GM12878 (cell line): ENCODE measurements around the gene CHFR.
A peak's percentile ranks its signal among the peaks of the same experiment; 100 is the strongest.

Experiments used
- CHD2 ChIP-seq: IDR thresholded peaks from 2 replicates; pipeline ENCODE4 v1.6.1; 2011; ENCODE audit warnings: low read depth, low read length, improper control_type of control experiment, borderline replicate concordance
- EZH2 ChIP-seq: IDR thresholded peaks from 2 replicates; pipeline ENCODE4 v1.6.1; 2012; ENCODE audit warnings: low read depth, mild to moderate bottlenecking, control low read depth, inconsistent platforms, low read length, borderline replicate concordance; ENCODE audit not compliant: control insufficient read depth
- GABPA ChIP-seq: IDR thresholded peaks from 2 replicates; pipeline ENCODE4 v1.6.1; 2014; ENCODE audit warnings: antibody characterized with exemption, low read depth, mild to moderate bottlenecking, inconsistent platforms
- NBN ChIP-seq: fragments of 450-650 bp; IDR thresholded peaks from 2 replicates; pipeline ENCODE4 v1.6.1; 2016
- NR2C2 ChIP-seq: IDR thresholded peaks from 2 replicates; pipeline ENCODE4 v1.6.1; 2011; ENCODE audit warnings: borderline replicate concordance, low read depth; ENCODE audit not compliant: control insufficient read depth, insufficient read length
- NRF1 ChIP-seq: conservative IDR thresholded peaks from 2 replicates; pipeline ENCODE4 v1.6.1; 2011; ENCODE audit warnings: mild to moderate bottlenecking, low read depth, low read length, improper control_type of control experiment
- SMC3 ChIP-seq: IDR thresholded peaks from 2 replicates; pipeline ENCODE4 v1.6.1; 2011; ENCODE audit warnings: low read length, improper control_type of control experiment, borderline replicate concordance
- STAT3 ChIP-seq: IDR thresholded peaks from 2 replicates; pipeline ENCODE4 v1.6.1; 2011; ENCODE audit warnings: low read depth, low read length, improper control_type of control experiment
- USF2 ChIP-seq: IDR thresholded peaks from 2 replicates; pipeline ENCODE4 v1.6.1; 2011; ENCODE audit warnings: low read depth, low read length, improper control_type of control experiment, borderline replicate concordance
- ZBED1 ChIP-seq: IDR thresholded peaks from 2 replicates; pipeline ENCODE4 v1.6.1; 2016; ENCODE audit warnings: borderline replicate concordance
- TF ChIP-seq, protein P1 (sequence below): fragments of 450-650 bp; IDR thresholded peaks from 2 replicates; pipeline ENCODE4 v1.6.1; 2017; ENCODE audit warnings: mild to moderate bottlenecking, moderate library complexity
- TF ChIP-seq, protein P2 (sequence below), 3 experiments: IDR thresholded peaks in 2 of 3; conservative IDR thresholded peaks in 1 of 3; 2 replicates each; pipeline ENCODE4 v1.5.1; 2011; ENCODE audit warnings: low read depth in 3 of 3, low read length in 3 of 3, mild to moderate bottlenecking in 3 of 3, control low read depth in 2 of 3, moderate library complexity in 2 of 3, inconsistent platforms in 1 of 3, mixed read lengths in 1 of 3; ENCODE audit not compliant: control insufficient read depth in 2 of 3, insufficient read depth in 1 of 3; ENCODE audit errors: extremely low read depth in 1 of 3
- TF ChIP-seq, protein P3 (sequence below): fragments of 450-650 bp; IDR thresholded peaks from 2 replicates; pipeline ENCODE4 v1.6.1; 2017; ENCODE audit warnings: mild to moderate bottlenecking
- TF ChIP-seq, protein P4 (sequence below): IDR thresholded peaks from 2 replicates; pipeline ENCODE4 v1.6.1; 2012; ENCODE audit warnings: mild to moderate bottlenecking, low read depth, low read length

- TF ChIP-seq NRF1 (no peak), STAT3 (no peak), CHD2 (peak; percentile 95), SMC3 (no peak), GABPA (peak; percentile 83), ZBED1 (0 out of 2 replicates have a peak, but pooled peaks have one; percentile 52), EZH2 (no peak), USF2 (no peak; the same call in 1 of the 2 replicates), NR2C2 (no peak), NBN (peak; percentile 78)
- TF ChIP-seq, protein P1, sequence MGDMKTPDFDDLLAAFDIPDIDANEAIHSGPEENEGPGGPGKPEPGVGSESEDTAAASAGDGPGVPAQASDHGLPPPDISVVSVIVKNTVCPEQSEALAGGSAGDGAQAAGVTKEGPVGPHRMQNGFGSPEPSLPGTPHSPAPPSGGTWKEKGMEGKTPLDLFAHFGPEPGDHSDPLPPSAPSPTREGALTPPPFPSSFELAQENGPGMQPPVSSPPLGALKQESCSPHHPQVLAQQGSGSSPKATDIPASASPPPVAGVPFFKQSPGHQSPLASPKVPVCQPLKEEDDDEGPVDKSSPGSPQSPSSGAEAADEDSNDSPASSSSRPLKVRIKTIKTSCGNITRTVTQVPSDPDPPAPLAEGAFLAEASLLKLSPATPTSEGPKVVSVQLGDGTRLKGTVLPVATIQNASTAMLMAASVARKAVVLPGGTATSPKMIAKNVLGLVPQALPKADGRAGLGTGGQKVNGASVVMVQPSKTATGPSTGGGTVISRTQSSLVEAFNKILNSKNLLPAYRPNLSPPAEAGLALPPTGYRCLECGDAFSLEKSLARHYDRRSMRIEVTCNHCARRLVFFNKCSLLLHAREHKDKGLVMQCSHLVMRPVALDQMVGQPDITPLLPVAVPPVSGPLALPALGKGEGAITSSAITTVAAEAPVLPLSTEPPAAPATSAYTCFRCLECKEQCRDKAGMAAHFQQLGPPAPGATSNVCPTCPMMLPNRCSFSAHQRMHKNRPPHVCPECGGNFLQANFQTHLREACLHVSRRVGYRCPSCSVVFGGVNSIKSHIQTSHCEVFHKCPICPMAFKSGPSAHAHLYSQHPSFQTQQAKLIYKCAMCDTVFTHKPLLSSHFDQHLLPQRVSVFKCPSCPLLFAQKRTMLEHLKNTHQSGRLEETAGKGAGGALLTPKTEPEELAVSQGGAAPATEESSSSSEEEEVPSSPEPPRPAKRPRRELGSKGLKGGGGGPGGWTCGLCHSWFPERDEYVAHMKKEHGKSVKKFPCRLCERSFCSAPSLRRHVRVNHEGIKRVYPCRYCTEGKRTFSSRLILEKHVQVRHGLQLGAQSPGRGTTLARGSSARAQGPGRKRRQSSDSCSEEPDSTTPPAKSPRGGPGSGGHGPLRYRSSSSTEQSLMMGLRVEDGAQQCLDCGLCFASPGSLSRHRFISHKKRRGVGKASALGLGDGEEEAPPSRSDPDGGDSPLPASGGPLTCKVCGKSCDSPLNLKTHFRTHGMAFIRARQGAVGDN, result 0 out of 2 replicates have a peak, but pooled peaks have one; percentile 63
- TF ChIP-seq, protein P2, sequence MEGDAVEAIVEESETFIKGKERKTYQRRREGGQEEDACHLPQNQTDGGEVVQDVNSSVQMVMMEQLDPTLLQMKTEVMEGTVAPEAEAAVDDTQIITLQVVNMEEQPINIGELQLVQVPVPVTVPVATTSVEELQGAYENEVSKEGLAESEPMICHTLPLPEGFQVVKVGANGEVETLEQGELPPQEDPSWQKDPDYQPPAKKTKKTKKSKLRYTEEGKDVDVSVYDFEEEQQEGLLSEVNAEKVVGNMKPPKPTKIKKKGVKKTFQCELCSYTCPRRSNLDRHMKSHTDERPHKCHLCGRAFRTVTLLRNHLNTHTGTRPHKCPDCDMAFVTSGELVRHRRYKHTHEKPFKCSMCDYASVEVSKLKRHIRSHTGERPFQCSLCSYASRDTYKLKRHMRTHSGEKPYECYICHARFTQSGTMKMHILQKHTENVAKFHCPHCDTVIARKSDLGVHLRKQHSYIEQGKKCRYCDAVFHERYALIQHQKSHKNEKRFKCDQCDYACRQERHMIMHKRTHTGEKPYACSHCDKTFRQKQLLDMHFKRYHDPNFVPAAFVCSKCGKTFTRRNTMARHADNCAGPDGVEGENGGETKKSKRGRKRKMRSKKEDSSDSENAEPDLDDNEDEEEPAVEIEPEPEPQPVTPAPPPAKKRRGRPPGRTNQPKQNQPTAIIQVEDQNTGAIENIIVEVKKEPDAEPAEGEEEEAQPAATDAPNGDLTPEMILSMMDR (IDR thresholded peaks at IDR 0.05 in 2 of 3, conservative IDR thresholded peaks at IDR 0.05 in 1 of 3; ENCODE audit: control insufficient read depth in 2 of 3, extremely low read depth in 1 of 3, insufficient read depth in 1 of 3, low read depth in 3 of 3, low read length in 3 of 3), result no peak
- TF ChIP-seq, protein P3, sequence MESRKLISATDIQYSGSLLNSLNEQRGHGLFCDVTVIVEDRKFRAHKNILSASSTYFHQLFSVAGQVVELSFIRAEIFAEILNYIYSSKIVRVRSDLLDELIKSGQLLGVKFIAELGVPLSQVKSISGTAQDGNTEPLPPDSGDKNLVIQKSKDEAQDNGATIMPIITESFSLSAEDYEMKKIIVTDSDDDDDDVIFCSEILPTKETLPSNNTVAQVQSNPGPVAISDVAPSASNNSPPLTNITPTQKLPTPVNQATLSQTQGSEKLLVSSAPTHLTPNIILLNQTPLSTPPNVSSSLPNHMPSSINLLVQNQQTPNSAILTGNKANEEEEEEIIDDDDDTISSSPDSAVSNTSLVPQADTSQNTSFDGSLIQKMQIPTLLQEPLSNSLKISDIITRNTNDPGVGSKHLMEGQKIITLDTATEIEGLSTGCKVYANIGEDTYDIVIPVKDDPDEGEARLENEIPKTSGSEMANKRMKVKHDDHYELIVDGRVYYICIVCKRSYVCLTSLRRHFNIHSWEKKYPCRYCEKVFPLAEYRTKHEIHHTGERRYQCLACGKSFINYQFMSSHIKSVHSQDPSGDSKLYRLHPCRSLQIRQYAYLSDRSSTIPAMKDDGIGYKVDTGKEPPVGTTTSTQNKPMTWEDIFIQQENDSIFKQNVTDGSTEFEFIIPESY, result no peak
- TF ChIP-seq, protein P4, sequence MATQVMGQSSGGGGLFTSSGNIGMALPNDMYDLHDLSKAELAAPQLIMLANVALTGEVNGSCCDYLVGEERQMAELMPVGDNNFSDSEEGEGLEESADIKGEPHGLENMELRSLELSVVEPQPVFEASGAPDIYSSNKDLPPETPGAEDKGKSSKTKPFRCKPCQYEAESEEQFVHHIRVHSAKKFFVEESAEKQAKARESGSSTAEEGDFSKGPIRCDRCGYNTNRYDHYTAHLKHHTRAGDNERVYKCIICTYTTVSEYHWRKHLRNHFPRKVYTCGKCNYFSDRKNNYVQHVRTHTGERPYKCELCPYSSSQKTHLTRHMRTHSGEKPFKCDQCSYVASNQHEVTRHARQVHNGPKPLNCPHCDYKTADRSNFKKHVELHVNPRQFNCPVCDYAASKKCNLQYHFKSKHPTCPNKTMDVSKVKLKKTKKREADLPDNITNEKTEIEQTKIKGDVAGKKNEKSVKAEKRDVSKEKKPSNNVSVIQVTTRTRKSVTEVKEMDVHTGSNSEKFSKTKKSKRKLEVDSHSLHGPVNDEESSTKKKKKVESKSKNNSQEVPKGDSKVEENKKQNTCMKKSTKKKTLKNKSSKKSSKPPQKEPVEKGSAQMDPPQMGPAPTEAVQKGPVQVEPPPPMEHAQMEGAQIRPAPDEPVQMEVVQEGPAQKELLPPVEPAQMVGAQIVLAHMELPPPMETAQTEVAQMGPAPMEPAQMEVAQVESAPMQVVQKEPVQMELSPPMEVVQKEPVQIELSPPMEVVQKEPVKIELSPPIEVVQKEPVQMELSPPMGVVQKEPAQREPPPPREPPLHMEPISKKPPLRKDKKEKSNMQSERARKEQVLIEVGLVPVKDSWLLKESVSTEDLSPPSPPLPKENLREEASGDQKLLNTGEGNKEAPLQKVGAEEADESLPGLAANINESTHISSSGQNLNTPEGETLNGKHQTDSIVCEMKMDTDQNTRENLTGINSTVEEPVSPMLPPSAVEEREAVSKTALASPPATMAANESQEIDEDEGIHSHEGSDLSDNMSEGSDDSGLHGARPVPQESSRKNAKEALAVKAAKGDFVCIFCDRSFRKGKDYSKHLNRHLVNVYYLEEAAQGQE, result no peak; the same call in 1 of the 2 replicates
Observed at GRCh38 chr12:132887513-132888351, at the start of gene CHFR.
